HG03280 (cell line): ENCODE measurements around the gene TADA2A.

Source experiments
- ATAC-seq: cut with Tn5 transposase; IDR thresholded peaks from one replicate; pipeline ENCODE4 v1.9.1; 2021; ENCODE audit warnings: mild to moderate bottlenecking, moderate library complexity; ENCODE audit not compliant: unreplicated experiment

Gene TADA2A

DNA sequence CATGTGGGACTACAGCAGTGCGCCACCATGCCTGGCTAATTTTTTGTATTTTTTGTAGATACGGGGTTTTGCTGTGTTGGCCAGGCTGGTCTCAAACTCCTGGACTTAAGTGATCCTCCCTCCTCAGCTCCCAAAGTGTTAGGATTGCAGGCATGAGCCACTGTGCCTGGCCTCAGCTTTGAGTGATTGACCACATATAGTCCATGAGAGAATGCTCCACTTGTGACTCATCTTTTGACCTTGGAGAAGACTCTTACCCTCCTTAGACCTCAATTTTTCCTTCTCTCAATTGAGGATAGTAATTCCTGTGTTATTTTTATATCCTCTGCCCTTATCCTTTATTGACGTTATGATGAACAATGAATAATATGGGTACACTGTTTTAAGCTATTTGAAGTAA is 52.1 kb downstream of the TADA2A start:
- ATAC-seq = no peak

- no peak for ATAC-seq
These were observed 55.0 kb downstream of the TADA2A start for GRCh38 chr17:37461668-37462067.

DNA sequence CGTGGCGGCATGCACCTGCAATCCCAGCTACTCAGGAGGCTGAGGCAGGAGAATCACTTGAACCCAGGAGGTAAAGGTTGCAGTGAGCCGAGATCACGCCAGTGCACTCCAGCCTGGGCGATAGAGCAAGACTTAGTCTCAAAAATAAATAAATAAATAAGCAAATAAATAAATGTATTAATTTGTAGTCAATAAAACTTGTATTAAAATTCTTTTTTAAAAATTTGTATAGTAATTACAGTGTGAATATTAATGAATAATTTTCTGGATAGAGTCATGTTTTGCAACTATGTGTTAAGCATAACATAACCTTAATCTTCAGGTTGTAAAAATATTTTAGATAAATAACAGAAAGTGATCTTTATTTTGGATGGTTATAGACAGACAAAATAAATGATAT is 55.8 kb downstream of the TADA2A start:
- no peak for ATAC-seq

- ATAC-seq = no peak
These were observed 56.4 kb downstream of the TADA2A start for GRCh38 chr17:37463039-37463438.

GRCh38 chr17:37465069-37465616 is 58.5 kb downstream of the TADA2A start:
- no peak for ATAC-seq

- no peak for ATAC-seq
These were observed 59.8 kb downstream of the TADA2A start for GRCh38 chr17:37466471-37466870.

- ATAC-seq = no peak
These were observed 63.5 kb downstream of the TADA2A start for GRCh38 chr17:37470181-37470580.

- ATAC-seq = no peak
These were observed 69.2 kb downstream of the TADA2A start for GRCh38 chr17:37475731-37476420.

GRCh38 chr17:37476431-37477120 is 69.9 kb downstream of the TADA2A start:
- ATAC-seq = no peak

- no peak for ATAC-seq
These were observed 71.5 kb downstream of the TADA2A start for GRCh38 chr17:37478187-37478586.

DNA sequence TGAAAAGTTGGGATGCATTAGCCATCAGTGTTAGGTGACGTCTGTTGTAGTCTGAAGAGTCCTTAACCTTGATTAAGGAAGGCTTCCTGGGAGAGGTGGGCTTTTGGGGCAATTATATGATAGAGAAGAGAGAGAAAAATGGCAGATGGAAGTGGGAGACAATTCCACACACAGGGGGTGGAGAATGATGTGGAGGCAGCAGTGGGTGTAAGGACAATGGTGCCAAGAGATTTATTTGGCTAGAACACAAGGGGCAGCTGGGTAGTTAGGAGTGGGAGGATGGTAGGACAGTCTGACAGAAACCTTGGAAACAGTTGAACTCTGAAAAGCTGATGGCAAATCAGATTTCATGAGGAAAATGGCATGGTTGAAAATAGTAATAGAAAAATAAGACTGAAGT is 72.3 kb downstream of the TADA2A start:
- ATAC-seq = no peak

GRCh38 chr17:37480427-37480826 is 73.7 kb downstream of the TADA2A start:
- no peak for ATAC-seq

DNA sequence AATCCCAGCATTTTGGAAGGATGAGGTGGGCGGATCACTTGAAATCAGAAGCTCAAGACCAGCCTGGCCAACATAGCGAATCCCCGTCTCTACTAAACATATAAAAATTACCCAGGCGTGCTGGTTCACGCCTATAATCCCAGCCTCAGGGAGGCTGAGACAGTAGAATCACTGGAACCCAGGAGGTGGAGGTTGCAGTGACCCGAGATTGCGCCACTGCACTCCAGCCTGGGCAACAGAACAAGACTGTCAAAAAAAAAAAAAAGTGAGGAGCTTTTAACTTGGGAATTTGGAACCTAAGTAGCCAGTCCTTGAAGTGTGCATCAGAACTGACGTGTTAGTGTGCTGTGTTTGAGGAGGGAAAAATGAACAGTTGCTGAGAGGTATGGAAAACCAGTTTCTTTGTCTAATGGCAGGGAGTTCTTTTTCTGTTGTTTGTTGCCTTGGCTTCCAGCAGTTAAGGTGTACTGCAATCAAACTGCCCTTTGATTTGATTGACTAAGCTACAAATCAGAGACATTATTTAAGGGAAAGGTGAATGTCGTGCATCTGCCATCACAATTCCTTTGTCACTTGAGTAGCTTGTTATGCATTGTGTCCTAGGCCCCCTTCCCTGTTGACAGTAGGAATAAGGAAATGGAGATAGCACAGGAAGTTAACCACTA is 74.4 kb downstream of the TADA2A start:
- no peak for ATAC-seq

- no peak for ATAC-seq
These were observed 76.8 kb downstream of the TADA2A start for GRCh38 chr17:37483311-37484039.

DNA sequence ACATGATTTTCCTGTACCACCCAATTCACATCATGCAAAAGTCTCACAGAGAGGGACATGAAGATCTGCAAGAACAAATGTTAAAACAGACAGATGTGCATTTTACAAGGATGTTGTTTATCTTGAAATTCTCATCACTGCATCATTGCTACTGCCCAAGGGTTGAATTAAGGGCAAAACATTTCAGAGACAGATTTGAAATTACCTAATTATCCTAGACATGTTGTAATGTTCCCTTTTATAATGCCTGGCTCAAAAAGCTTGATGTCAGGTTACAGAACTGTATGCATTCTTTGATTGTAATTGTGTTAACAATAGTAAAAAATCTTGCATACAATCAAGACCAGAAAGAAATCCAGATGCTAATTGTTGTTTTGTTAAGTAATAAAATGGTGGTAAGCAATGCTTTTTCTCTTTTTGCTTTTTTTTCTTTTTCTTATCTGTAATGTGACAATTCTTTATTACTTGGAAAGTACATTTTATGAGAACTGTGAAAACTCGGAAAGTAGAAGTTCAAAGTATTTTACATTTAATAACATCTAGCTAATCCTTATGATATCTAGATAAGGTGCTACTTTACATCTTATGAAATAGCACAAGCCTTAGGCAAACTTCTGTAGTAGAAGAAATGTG is 79.4 kb downstream of the TADA2A start:
- ATAC-seq = no peak

GRCh38 chr17:37488009-37488604 is 81.4 kb downstream of the TADA2A start:
- no peak for ATAC-seq

DNA sequence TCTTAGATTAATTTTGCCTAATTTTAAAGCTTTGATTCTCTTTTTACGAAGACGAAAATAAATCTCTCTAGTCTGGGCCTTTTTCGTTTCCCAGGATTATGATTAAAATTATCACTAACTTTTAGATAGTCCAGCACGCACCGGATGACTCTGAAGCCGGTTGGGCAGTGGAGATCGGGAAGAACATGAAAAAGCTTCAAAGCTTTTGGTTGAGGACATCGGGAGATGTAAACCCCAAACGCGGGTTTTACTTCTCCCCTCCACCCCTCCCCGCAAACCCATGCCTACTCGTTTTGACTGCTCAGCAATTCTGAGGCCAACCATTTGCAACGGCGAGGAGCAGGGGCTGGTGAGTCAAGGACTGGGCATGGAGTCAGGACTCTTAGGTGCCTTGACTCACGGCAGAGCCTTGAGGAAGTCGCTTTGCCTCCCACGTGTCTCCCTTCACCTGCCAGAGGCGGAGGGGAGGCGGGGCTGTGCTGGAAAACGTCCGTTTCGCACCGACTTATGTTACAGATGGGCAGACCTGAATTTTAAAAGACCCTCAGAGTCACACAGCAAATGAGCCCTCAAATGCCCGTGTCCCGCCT is 82.0 kb downstream of the TADA2A start:
- ATAC-seq = peak; percentile 20

DNA sequence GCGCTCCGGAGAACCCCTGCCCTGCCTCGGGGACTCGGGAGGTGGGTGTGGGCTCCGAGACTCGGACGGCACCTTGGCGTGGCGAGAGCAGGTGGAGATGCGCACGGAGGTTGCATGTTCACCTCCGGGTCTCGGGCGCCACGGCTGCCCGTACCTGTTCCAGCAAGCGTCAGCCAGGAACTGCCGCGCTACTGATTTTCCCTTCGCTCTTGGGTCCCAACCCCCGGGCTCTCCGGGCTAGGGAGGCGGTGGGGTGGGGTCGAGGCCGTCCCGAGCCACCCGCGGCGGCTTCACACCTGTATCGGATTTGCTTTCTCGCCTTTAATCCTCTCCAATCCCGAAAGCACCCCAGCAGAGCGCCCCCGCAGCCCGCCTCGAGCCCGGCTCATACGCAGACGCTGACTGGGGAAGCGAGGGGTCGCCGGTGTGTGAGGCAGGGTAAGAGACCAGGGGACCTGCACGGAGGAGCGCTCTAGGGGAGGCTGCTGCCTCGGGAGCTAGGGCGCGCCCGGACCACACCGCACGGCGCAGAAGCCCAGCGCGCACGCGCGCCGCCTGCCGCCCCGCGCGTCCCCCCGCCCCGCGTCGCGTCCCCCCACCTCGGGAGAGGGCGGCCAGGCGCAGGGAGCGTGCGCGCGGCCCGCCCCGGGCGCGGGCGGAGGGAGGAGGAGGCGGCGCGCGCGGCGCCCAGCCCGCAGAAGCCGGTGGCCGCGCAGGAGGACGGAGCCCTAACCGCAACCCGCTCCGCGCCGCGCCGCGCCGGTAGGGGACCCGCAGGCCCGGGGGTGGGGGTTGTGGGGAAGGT is 82.7 kb downstream of the TADA2A start, which contains the start of gene DUSP14:
Gene DUSP14, plus strand, starts transcription at position 695 of the 805 bp plus-strand sequence. CDS start 22,382 bp downstream, outside the sequence.
- peak; percentile 64 for ATAC-seq

- ATAC-seq = peak; percentile 48
These were observed 83.4 kb downstream of the TADA2A start for GRCh38 chr17:37490022-37490587.
